ENCODE measurements around the gene IL7R. TPM values are rescaled to one million over a fixed set of nuclear protein-coding genes. Genes with fewer than 3 reads are reported as not detected.

The IL7R gene
- total and polyA plus RNA-seq, 2 experiments from 2014 or later, result 0.47 to 1.1 TPM

DNA sequence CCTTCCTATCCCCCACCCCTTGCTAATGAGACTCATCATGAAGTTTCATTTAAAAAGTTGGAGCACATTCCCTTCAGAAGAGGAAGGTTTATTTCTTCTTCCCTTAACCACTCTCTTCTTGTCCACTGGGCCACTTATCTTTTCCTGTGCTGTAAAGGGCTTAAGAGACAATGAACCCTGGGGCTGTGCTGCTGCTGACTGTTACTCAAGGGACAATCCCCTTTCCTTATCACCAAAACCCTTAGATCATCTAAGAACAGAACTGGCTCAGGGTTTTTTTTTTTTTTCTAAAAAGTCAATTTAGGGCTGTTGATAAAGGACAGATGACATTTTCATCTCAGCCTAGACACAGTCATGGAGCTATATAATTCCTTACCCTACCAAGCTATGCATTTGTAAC lies 52.1 kb downstream of the IL7R start:
- Histone ChIP-seq H3K4me1 (ENCODE audit: insufficient read depth) (no peaks in the 10 kb centered on the region), H3K4me3 (no peak overlapping the region)

DNA sequence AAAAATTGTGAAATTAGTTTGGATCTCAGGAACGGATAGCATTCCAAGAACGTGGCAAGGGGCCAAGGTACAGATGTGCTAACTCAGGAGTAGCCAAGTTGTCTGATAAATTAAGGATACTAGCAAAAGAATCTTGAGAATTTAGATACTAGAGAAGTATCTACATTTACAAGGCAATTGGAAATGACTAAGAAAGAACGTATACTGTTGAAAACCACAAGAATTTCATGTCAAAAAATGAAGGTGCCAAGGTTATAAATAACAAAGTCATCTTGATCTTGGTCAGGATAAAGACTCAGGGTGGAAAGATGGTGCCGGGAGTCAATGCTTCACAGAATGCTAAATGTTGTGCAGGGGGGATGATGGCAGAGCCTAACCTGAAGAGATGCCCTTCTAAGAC lies 62.5 kb downstream of the IL7R start:
- H3K27ac ChIP-seq, result no peak overlapping the region
- H3K9me2 ChIP-seq (replicated peaks; ENCODE audit: insufficient read depth), result no peaks in the 10 kb centered on the region
- no peak for TF ChIP-seq EZH2 (IDR thresholded peaks at IDR 0.05; ENCODE audit: borderline replicate concordance)
- TF ChIP-seq, protein P1, sequence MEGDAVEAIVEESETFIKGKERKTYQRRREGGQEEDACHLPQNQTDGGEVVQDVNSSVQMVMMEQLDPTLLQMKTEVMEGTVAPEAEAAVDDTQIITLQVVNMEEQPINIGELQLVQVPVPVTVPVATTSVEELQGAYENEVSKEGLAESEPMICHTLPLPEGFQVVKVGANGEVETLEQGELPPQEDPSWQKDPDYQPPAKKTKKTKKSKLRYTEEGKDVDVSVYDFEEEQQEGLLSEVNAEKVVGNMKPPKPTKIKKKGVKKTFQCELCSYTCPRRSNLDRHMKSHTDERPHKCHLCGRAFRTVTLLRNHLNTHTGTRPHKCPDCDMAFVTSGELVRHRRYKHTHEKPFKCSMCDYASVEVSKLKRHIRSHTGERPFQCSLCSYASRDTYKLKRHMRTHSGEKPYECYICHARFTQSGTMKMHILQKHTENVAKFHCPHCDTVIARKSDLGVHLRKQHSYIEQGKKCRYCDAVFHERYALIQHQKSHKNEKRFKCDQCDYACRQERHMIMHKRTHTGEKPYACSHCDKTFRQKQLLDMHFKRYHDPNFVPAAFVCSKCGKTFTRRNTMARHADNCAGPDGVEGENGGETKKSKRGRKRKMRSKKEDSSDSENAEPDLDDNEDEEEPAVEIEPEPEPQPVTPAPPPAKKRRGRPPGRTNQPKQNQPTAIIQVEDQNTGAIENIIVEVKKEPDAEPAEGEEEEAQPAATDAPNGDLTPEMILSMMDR (IDR thresholded peaks at IDR 0.05; ENCODE audit: poor library complexity), result no peak
- TF ChIP-seq EZH2phosphoT487 (IDR thresholded peaks at IDR 0.05; ENCODE audit: low read depth, severe bottlenecking, unreplicated experiment), result no peak
- no peaks in the 10 kb centered on the region for H3K4me1 ChIP-seq (ENCODE audit: insufficient read depth)
- H2AFZ ChIP-seq, result no peak overlapping the region
- H3K79me2 ChIP-seq, result no peaks in the 10 kb centered on the region
- H3K9me3 ChIP-seq (ENCODE audit: low read depth), result no peaks in the 10 kb centered on the region
- DNase-seq (ENCODE audit: low spot score), result peak; percentile 12
- H3K27me3 ChIP-seq, result peaks cover 9% of the 10 kb centered on the region
- H3K4me3 ChIP-seq, result no peak overlapping the region
- H3K4me2 ChIP-seq, result no peak overlapping the region
- 57% methylated on average over 4 of the region's 4 CpGs for WGBS (ENCODE audit: low lambda C conversion rate, missing lambda C conversion rate)
- H3K36me3 ChIP-seq (replicated peaks; ENCODE audit: insufficient read depth, low read depth), result no peaks in the 10 kb centered on the region
- no peaks in the 10 kb centered on the region for H4K20me1 ChIP-seq (ENCODE audit: insufficient read depth, poor library complexity, severe bottlenecking)

More for the DNA sequence above, 52.1 kb downstream of the IL7R start:
- Histone ChIP-seq H3K9me3 (ENCODE audit: low read depth) (no peaks in the 10 kb centered on the region), H3K79me2 (no peaks in the 10 kb centered on the region), H3K27me3 (no peaks in the 10 kb centered on the region), H3K9me2 (replicated peaks; ENCODE audit: insufficient read depth) (no peaks in the 10 kb centered on the region), H4K20me1 (ENCODE audit: insufficient read depth, poor library complexity, severe bottlenecking) (no peaks in the 10 kb centered on the region), H2AFZ (no peak overlapping the region), H3K27ac (no peak overlapping the region), H3K4me2 (no peak overlapping the region), H3K36me3 (replicated peaks; ENCODE audit: insufficient read depth, low read depth) (no peaks in the 10 kb centered on the region)
- no peak for TF ChIP-seq EZH2 (IDR thresholded peaks at IDR 0.05; ENCODE audit: borderline replicate concordance)
- TF ChIP-seq, protein P1 (IDR thresholded peaks at IDR 0.05; ENCODE audit: poor library complexity), result no peak
- no peak for TF ChIP-seq EZH2phosphoT487 (IDR thresholded peaks at IDR 0.05; ENCODE audit: low read depth, severe bottlenecking, unreplicated experiment)
- DNase-seq (ENCODE audit: low spot score), result peak; percentile 27

DNA sequence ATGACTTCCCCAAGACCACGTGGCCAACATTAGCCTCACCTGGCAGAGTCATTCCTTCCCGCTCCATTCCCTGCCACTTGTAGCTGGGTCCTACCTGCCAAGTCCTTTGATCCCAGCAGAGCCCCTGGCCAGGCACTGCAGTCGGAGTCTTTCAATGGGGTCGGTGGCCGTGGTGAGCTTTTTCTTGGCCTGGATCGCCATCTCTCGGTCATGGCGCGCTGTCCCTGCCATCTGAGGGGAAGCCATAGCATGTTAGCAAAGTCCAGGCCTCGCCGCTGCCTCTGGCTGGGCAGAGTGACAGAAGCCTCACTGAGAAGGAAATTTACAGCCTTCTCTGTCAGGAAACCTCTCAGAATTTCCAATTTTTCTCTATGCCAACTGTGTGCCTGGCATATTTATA lies 64.2 kb downstream of the IL7R start:
- Histone ChIP-seq H3K27ac (no peak overlapping the region), H3K36me3 (replicated peaks; ENCODE audit: insufficient read depth, low read depth) (no peaks in the 10 kb centered on the region), H3K9me3 (ENCODE audit: low read depth) (no peaks in the 10 kb centered on the region), H3K4me3 (no peak overlapping the region), H3K27me3 (peaks cover 17% of the 10 kb centered on the region), H2AFZ (no peak overlapping the region), H3K9me2 (replicated peaks; ENCODE audit: insufficient read depth) (no peaks in the 10 kb centered on the region), H3K4me2 (no peak overlapping the region), H3K4me1 (ENCODE audit: insufficient read depth) (no peaks in the 10 kb centered on the region), H3K79me2 (no peaks in the 10 kb centered on the region), H4K20me1 (ENCODE audit: insufficient read depth, poor library complexity, severe bottlenecking) (no peaks in the 10 kb centered on the region)
- 79% methylated on average over 11 of the region's 11 CpGs for WGBS (ENCODE audit: low lambda C conversion rate, missing lambda C conversion rate)
- peak; percentile 21 for DNase-seq (ENCODE audit: low spot score)
- TF ChIP-seq, protein P1 (IDR thresholded peaks at IDR 0.05; ENCODE audit: poor library complexity), result peak; percentile 30
- no peak for TF ChIP-seq EZH2 (IDR thresholded peaks at IDR 0.05; ENCODE audit: borderline replicate concordance)
- TF ChIP-seq EZH2phosphoT487 (IDR thresholded peaks at IDR 0.05; ENCODE audit: low read depth, severe bottlenecking, unreplicated experiment), result no peak

DNA sequence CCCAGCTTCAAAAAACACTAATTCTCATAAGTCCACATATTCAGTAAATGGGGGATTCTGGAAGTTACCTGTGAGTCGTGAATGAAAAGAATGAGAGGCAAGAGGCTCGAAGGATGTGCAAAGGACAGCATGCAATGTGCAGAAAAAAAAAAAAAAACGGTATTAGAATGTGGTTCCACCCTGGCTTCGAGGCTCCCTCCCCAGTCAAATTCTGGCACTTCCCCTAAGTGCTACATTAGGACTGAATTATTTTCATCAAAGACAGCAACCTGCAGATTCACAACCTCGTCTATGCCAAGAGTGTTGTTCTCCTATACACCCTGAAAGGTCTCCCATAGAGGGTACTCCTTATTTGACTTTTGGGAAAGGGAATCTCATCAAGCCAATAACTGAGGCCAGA lies 65.2 kb downstream of the IL7R start:
- TF ChIP-seq, protein P1 (IDR thresholded peaks at IDR 0.05; ENCODE audit: poor library complexity), result no peak
- no peaks in the 10 kb centered on the region for H4K20me1 ChIP-seq (ENCODE audit: insufficient read depth, poor library complexity, severe bottlenecking)
- H2AFZ ChIP-seq, result no peak overlapping the region
- no peak overlapping the region for H3K4me3 ChIP-seq
- peaks cover 17% of the 10 kb centered on the region for H3K27me3 ChIP-seq
- H3K79me2 ChIP-seq, result no peaks in the 10 kb centered on the region
- H3K9me3 ChIP-seq (ENCODE audit: low read depth), result no peaks in the 10 kb centered on the region
- H3K9me2 ChIP-seq (replicated peaks; ENCODE audit: insufficient read depth), result no peaks in the 10 kb centered on the region
- H3K4me2 ChIP-seq, result no peak overlapping the region
- no peak for DNase-seq (ENCODE audit: low spot score)
- H3K36me3 ChIP-seq (replicated peaks; ENCODE audit: insufficient read depth, low read depth), result no peaks in the 10 kb centered on the region
- WGBS (ENCODE audit: low lambda C conversion rate, missing lambda C conversion rate), result 84% methylated on average over 5 of the region's 5 CpGs
- no peaks in the 10 kb centered on the region for H3K4me1 ChIP-seq (ENCODE audit: insufficient read depth)
- no peak overlapping the region for H3K27ac ChIP-seq

Data from hepatocyte (in vitro differentiated cells).